NCI-H2227 treated with DMSO at 0.1 percent for 48 hours (cell line): ENCODE data around the gene ADGRF1.
"Not testable (repeated sequence)": the region's sequence is repeated elsewhere in the genome, so short reads cannot be mapped to it uniquely, and the experiment has no call there.

Experiments
- DNase-seq: peaks from one replicate; lab custom pipeline; 2025; lab: John Stamatoyannopoulos, UW

ADGRF1 gene

DNA sequence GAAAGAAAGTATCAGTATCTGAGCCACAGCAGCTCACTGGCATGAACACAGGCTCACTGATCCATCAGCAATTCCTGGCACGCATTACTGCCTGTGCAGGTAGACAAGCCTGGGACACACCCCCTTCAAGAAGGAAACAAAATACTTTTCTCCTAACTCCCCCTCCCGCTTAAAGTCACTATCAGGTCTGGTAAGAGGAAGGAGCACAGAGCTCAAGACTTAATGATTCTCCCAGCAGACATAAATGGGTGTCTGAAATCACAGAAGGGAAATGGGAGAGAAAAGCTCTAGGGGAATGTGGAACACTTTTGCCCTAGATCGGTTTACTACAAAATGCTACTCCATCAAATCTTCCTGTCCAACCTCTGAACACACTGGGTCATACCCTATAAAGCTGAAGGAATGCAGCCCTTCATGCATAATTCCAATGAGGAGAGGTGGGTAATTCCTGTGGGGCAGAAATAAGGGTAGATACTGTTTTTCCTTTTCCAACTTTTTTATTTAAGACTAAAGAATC lies at the start of gene ADGRF1:
Gene ADGRF1, minus strand, starts transcription at position 58 of the 517 bp plus-strand sequence. CDS start 13,271 bp downstream, outside the sequence.
- DNase-seq = no peak

DNA sequence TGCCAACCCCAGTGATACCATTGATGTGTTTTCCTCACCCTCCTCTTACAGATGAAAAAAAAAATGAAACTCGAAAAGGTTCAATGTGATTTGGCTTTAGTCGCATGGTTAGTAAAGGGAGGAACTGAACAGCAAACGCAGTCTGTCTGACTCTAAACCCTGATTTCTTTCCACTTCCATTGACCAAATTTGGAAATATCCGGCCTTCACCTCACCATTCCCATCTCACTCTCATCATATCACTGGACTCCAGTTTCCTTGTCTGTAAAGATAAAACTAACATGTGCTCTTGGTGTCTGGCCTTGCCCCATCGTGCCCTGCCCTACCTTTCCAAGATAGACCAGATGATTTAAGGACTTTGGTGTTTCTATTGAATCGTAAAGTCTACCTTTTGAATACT lies 48.7 kb upstream of the ADGRF1 start:
- no peak for DNase-seq

DNA sequence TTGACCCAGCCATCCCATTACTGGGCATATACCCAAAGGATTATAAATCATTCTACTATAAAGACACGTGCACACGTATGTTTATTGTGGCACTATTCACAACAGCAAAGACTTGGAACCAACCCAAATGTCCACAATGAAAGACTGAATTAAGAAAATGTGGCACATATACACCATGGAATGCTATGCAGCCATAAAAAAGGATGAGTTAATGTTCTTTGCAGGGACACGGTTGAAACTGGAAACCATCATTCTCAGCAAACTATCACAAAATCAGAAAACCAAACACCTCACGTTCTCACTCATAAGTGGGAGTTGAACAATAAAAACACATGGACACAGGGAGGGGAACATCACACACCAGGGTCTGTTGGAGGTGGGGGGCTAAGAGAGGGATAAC lies 47.3 kb upstream of the ADGRF1 start:
- not testable (repeated sequence) for DNase-seq

DNA sequence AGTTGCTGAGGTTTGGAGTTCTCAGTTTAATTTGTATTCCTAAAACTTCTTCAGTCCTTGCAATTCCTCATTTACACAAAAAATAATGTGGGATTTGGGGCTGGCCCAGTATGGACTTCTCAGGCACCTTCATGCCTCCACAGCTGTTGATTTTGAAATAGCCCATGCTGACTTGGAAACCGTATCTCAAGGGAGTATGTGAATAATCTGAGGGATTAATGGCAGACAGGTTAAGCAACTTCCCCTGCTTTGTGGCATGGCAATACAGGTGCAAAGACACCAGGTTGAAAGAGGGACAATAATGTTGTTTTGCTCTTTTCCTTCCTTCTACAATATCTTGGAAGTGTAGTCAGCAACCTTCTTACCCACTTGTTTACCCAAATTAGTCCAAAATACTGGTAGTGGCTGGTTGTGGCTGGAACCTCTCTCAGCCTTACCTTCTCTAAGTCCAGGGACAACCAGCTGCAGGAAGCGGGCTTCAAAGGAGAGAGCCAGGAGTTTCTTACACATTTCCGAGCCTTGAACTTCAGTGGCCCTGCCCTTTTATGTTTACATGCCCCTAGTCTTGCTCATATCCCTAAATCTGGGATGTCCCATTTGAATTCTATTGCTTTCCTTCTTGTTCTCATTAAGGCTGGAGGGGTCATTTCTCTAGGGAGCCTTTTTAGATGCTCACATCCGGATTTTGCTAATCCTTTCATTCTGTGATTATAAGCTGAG lies 44.1 kb upstream of the ADGRF1 start:
- DNase-seq = no peak

DNA sequence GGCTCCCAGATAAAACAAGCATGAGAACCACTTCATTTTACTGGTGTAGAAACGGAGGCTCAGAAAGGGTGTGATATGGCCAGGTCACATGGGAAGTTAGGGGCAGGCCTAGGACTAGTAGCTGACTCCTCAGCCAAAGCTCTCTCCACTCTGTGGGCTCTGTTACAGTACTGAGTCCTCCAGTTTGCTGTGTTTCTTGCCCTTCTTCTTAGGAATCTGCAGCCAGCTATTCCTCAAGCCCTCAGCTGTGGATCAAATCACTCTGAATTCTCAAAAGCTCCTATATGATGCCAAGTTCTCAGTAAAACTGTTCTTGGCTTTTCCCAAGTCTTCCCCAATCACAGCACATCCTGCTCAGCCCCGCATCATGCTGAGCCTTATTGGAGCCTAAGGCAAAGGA lies 42.5 kb upstream of the ADGRF1 start:
- no peak for DNase-seq

DNA sequence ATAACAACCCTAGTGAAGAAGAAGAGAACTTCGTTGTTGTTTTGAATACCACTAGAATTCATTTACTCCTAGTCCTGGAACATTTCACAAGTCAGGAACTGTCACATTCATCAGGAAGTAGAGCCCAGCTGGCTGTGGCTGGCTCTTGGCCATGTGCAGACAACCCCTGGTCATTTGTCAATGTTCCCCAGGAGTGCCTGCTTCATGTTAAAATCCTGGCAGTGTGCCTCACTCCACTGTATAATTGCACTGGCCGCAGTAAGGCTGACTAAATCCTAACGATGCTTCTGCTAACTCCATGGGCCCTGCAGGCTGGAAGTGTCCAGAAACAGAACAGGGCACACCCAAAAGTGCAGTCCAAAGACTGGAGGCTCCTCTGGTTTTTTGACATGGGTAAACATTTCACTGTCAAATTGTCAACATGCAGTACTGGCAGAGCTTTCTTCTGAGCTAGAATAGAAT lies 41.5 kb upstream of the ADGRF1 start:
- DNase-seq = no peak

DNA sequence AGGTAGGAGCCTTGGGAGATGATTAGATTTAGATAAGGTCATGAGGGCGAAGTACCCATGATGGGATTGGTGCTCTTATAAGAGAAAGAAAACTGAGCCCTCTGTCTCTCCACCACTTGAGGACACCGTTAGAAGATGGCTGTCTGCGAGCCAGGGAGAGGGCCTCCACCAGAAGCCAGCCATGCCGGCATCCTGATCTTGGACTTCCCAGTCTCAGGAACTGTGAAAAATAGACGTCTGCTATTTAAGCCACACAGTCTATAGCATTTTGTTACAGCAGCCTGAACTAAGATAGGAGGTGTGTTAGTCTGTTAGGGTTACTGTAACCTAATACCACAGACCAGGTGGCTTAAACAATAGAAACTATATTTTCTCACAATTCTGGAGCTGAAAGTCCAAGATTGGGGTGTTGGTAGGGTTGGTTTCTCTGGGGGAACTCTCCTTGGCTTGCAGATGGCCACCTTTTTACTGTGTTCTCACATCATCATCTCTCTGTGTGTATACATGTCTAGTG lies 38.0 kb upstream of the ADGRF1 start:
- no peak for DNase-seq

DNA sequence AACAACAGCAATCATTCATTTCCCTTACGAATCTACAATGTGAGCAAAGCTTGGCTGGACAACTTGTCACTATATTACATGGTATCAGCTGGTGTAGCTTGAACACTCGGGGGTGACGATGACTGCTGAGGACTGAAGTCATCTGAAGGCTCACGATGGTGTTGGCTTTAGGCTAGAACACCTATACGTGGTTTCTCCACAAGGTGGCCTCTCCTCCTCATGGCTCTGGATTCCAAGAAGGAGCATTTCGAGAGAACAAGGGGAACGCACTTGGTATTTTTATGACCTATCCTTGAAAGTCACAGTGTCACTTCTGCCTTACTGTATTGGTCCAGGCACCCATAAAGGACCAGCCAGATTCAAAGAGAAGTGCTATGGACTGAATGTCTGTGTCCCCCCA lies 37.5 kb upstream of the ADGRF1 start:
- DNase-seq = no peak

DNA sequence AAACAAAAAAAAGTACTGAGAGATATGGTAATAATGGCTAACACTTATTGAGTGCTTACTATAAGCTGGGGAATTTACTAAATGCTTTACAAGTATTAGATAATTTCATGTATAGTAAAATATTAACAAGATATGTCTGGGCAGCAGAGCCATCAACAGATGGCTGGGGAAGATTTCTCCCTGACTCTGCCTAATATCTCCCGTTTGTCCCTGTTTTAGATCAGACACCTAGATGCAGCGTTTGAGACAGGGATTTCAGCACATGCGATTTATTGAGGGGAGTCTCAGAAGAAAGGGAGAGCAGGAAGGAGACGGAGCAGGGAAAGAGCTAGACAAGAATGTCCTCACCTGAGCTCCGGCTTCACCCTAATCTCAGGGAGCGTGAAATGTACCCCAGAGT lies 36.9 kb upstream of the ADGRF1 start:
- DNase-seq = no peak

DNA sequence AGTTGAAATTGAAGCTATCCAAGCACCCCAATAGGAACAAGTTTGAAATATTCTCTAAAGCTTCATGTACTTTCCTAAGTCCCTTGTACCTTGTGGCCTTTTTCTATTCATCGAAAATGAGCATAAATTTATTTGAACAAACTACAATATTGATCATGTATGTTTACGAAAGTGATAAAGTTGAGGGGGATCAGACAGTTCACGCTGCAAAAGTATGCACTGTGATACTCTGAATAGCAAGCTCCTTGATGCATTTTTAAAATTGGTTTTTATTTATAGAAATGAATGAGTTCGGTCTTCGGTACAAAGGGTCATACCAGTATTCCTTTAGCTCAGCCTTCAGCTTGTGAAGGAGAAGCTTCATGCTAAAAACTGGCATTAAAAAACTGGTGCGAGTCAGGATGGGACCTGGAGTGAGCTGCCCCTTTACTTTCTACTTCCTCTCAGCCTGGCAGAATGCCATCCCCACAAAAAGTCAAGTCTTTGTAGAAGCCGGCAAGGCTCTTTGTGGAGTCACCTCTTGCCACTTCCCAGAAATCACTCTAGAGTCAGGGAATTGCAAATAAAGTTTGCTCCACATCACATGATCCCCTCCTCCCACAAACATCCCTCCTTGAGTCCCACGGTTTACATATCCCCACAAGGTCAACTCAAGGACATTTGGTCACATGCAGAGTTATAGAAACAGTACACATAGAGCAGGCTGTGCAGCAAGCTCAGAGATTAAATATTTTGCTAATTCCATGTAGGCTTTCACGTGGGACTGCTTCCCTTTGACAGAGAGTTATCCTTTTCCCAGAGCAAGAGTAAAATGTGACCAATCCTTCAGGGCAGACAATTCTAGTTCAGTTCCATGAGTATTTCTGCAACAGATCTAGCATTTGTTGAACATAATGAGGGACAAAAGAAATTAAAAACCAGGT lies 34.6 kb upstream of the ADGRF1 start:
- DNase-seq = no peak

DNA sequence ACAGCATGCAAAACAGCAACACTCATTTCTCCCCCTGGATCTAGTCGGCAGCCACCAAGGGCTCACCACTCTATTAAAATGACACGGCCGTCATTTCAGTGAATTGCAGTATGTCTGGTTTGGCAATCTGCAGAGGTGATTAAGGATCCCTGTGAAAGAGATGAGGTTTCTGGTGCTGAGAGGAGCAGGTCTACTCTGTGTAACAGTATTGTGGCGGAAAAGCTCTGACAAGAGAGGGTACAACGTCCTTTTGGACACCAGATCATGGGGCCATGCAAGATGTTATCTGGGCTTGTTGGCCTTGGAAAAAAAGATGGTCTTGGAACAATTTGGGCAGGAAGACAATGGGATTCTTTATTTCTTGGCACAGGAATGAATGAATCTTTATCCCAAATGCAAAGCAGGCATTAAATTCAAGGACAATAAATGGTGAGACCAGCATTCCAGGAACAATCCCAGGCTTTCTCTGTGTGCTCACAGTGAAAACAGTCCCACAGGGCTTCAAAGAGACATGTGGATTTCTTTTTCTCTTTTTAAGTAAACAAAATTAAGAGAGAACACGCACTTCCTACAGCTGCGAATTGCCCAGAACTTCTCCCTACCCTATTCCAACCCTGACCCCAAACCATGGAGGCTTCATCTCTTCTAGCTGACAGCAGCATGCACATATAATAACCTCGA lies 33.7 kb upstream of the ADGRF1 start:
- no peak for DNase-seq

DNA sequence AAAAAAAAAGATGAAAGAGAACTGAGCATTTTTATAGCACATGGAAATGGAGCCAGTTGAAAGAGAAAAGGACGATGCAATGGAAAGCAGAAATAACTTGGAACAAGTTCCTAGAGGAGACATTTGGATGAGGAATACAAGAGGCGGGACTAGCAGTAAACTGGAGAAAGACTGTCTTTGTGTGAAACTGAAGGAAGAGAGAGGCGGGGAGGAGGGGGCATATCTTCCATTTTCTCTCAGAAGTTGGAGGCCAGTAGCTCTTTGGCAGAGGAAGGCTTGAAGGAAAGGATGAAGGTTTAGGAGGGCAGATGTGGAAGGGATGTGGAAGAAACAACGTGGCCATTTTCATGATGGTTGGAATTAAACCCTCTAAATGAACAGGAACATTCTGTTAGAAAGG lies 33.0 kb upstream of the ADGRF1 start:
- no peak for DNase-seq

DNA sequence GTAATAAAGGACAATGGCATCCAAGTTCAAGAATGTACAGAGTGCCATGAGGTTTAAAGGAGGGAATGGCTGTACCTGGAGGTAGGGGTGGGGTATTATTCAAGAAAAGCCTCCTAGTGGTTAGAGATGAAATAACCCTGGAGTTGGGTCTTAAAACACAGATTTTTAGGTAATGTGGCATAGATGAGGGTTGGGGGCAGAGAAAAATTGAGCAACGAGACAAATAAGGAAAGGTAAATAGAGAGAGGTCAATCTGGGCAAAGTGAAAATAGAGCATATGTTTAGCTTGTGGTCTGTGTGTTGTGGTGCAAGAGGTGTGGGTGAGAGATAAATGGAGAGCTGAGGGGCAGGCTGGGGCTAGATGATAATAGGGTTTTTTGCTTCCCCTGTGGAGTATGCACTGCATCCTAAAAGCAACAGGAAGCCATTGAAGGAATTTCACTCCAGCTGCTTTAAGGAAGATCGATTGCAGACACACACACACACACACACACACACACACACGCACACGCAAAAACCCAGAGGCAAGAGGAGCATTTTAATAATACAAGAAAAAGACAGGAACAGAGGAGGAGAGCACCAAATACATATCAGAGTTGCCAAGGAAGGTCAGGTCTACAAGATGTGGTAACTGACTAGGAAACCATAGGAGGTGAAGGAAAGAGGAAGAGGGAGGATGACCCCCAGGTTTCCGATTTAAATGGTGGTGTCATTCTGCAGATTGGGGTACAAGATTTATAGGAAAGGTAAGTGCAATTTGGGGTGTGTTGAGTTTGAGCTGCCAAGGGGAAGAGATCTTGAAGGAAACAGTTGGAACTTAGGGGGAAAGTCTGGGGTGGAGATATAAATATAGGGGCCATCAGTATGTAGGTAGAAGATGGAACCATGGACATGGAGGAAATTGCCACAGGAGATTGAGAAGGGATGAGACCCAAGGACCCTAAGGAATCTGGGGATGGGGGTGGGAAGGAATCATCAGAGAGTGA lies 31.3 kb upstream of the ADGRF1 start:
- no peak for DNase-seq

DNA sequence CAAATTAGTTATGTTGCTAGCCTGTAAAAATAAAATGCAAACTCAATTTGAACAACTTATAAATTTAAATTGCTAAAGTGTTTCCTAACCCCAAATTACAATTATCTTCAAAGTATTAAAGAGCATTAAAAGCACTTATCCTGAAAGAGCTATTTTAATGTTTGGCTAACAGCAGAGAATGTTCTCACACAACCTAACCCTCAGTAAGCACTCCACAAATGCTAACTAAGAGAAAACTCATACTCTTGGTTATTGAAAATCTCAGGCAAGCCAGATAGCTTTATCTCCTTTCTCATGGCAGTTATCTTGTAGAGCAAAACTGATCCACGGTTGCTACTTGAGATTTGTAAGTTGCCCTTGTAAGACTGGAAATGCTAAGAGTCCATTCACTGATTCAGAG lies 30.5 kb upstream of the ADGRF1 start:
- no peak for DNase-seq

DNA sequence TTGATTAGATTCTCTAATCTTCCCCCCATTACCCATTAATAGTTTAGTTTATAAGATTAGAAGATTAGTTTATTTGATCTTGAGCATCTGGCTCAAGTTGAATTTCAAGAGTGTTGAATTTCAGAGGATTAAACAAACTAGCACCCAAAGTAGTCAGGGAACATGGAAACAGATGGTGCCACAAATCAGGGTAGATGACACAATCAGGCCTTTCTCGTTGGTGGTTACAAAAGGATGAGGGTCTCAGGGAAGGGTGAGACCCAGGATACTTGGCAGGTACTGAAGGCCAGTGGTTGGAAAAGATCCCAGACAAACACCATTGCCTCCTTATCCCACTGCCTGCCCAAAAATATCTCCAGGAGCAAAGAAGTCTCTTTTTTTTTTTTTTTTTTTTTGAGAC lies 29.5 kb upstream of the ADGRF1 start:
- no peak for DNase-seq

DNA sequence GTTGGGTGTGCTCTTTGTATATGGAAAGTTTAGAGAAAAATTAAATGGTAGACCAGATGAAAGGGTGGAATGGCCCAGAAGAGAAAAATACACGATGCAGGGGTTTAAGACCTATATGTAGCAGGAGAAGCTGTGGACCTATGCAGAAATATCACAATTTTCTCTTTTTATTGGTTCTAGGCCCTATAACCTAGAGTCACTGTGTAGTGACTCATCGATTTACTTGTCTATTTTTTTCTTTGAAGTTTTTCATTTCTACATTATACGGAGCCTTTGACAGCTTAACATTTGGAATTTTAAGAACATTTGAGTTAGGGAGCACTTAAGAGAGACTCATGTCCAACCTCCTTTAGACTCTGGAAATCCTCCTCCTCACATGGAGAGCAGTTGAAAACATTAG lies 28.3 kb upstream of the ADGRF1 start:
- DNase-seq = no peak

DNA sequence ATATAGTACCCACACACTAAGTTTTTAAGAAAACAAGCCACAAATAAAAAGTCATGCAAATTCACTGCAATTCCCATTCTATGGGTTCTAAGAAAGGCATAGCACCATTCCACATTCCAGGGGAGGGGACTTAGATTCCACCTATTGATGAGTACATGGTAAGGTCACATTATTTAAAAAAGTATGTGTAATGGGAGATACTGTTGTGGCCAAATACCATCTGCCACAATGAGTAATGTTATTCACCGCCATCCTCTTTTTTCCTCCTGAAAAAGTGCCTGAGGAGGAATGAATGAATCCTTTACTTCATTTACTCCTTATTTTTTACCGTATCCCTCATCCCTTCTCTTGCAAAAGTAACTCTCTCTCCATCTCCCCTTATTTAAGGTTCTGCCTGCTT lies 27.0 kb upstream of the ADGRF1 start:
- no peak for DNase-seq

DNA sequence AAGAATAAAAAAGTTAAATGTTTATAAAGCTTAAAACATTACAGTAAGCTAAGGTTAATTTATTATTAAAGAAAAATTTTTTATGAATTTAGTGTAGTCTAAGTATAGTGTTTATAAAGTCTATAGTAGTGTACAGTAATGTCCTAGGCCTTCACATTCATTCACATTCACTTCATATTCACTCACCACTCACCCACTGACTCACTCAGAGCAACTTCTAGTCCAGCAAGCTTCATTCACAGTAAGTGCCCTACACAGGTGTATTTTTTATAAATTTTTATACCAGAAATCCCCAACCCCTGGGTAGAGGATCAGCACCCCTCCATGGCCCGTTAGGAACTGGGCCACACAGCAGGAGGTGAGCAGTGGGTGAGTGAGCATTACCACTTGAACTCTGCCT lies 24.3 kb upstream of the ADGRF1 start:
- DNase-seq = no peak

DNA sequence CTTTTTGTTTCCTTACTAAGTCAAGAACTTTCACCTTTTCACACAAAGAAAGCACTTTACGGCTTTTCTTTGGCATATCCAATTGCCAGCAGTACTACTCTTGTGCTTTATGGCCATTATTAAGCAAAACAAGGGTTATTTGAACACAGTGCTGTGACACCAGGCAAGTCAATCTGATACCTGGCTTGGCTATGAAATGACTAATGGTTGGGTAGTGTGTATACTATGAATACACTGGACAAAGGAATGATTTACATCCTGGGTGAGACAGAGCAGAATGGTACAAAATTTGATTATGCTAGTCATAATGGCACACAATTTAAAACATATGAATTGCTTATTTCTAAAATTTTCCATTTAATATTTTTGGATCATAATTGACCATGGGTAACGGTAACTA lies 22.1 kb upstream of the ADGRF1 start:
- no peak for DNase-seq

DNA sequence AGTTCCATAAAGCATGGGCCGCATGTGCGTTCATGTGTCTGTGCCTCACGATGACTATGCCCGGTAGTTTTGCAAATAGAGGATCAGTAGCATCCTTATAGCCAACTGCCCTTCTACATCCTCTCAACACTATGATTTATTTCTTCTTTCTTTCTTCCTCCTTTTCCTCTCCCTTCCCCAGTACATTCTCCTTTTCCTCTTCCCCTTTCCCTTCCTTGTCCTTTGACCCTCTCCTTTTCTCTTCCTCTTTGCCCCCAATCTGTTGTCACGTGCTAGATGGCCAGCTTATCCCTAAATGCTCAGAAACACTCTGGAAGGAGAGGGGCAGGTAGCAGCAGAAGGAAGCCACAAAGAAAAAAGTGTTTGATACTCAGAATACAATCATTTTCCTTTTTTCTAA lies 20.2 kb upstream of the ADGRF1 start:
- no peak for DNase-seq
